ENCODE results near the gene ERRFI1. TPM values are rescaled to one million over a fixed set of nuclear protein-coding genes. Genes with fewer than 3 reads are reported as not detected.

ERRFI1 gene
- total RNA-seq, 1 donor from 2014 or later = 44.8 TPM

DNA sequence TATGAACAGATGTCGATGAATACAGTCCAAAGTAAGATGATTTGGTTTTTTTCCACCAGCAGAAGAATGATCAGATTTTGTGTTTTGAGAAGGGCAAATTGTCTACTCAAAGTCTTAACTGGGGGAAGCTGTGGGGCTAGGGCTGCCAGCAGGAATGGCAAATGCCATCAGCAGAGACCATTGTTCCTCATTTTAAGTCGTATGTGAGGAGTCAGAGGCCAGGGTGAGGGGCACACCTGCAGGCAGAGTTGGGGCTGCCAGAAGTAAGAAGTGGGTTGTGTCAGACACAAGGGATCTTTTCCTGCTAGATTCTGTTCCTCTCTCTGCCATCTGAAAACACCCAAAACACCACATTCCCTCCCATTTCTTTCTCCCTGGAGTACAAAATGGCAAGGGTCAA, 55.9 kb downstream of the ERRFI1 start:
- Histone ChIP-seq H3K27ac (no peak overlapping the region), H3K4me3 (no peak overlapping the region), H3K4me2 (no peak overlapping the region), H3K9me3 (ENCODE audit: low read depth) (no peaks in the 10 kb centered on the region), H3K36me3 (peaks cover 20% of the 10 kb centered on the region), H4K20me1 (ENCODE audit: low read depth) (peaks cover 15% of the 10 kb centered on the region), H3F3A (ENCODE audit: low read depth) (peaks cover 22% of the 10 kb centered on the region), H3K27me3 (no peaks in the 10 kb centered on the region), H3K79me2 (ENCODE audit: low read depth) (peaks cover 25% of the 10 kb centered on the region), H2AFZ (replicated peaks) (no peak overlapping the region), H3K4me1 (no peaks in the 10 kb centered on the region), H3K9ac (no peak overlapping the region)
- no peak for DNase-seq (ENCODE audit: low spot score)
- TF ChIP-seq EZH2phosphoT487 (IDR thresholded peaks at IDR 0.05) (no peak), CTCF (IDR thresholded peaks at IDR 0.05) (no peak), EZH2 (IDR thresholded peaks at IDR 0.05) (no peak)
- no peaks in the 10 kb centered on the region for H3K4me1 Mint-ChIP-seq
- peaks cover 2% of the 10 kb centered on the region for H3K27me3 Mint-ChIP-seq (ENCODE audit: insufficient read depth, low read depth)
- peaks cover 35% of the 10 kb centered on the region for H3K36me3 Mint-ChIP-seq
- no peaks in the 10 kb centered on the region for H3K9me3 Mint-ChIP-seq
- H3K27ac Mint-ChIP-seq = no peak overlapping the region
- H3K4me3 Mint-ChIP-seq = no peak overlapping the region

GRCh38 chr1:7967651-7968050, 58.5 kb downstream of the ERRFI1 start:
- Histone ChIP-seq H2AFZ (replicated peaks) (no peak overlapping the region), H3K27me3 (no peaks in the 10 kb centered on the region), H3F3A (ENCODE audit: low read depth) (peaks cover 1% of the 10 kb centered on the region), H3K9me3 (ENCODE audit: low read depth) (no peaks in the 10 kb centered on the region), H3K4me2 (no peak overlapping the region), H3K4me1 (peaks cover 4% of the 10 kb centered on the region), H3K79me2 (ENCODE audit: low read depth) (peaks cover 46% of the 10 kb centered on the region), H4K20me1 (ENCODE audit: low read depth) (peaks cover 10% of the 10 kb centered on the region), H3K36me3 (peaks cover 26% of the 10 kb centered on the region), H3K27ac (no peak overlapping the region), H3K4me3 (no peak overlapping the region), H3K9ac (no peak overlapping the region)
- TF ChIP-seq CTCF (IDR thresholded peaks at IDR 0.05) (no peak), EZH2phosphoT487 (IDR thresholded peaks at IDR 0.05) (no peak), EZH2 (IDR thresholded peaks at IDR 0.05) (no peak)
- no peak overlapping the region for H3K4me3 Mint-ChIP-seq
- H3K27ac Mint-ChIP-seq = no peak overlapping the region
- no peak for DNase-seq (ENCODE audit: low spot score)
- peaks cover 3% of the 10 kb centered on the region for H3K4me1 Mint-ChIP-seq
- H3K9me3 Mint-ChIP-seq = no peaks in the 10 kb centered on the region
- peaks cover 42% of the 10 kb centered on the region for H3K36me3 Mint-ChIP-seq
- H3K27me3 Mint-ChIP-seq (ENCODE audit: insufficient read depth, low read depth) = peaks cover 2% of the 10 kb centered on the region

- H3K36me3 Mint-ChIP-seq = peaks cover 39% of the 10 kb centered on the region
Measured at GRCh38 chr1:7967196-7967595, 58.9 kb downstream of the ERRFI1 start.

More at GRCh38 chr1:7967196-7967595, 58.9 kb downstream of the ERRFI1 start:
- Histone ChIP-seq H3K4me3 (no peak overlapping the region), H3K79me2 (ENCODE audit: low read depth) (peaks cover 50% of the 10 kb centered on the region), H2AFZ (replicated peaks) (no peak overlapping the region), H3F3A (ENCODE audit: low read depth) (no peaks in the 10 kb centered on the region), H3K9ac (no peak overlapping the region), H4K20me1 (ENCODE audit: low read depth) (peaks cover 10% of the 10 kb centered on the region), H3K27me3 (no peaks in the 10 kb centered on the region), H3K27ac (no peak overlapping the region), H3K36me3 (peaks cover 26% of the 10 kb centered on the region), H3K4me2 (no peak overlapping the region), H3K9me3 (ENCODE audit: low read depth) (no peaks in the 10 kb centered on the region), H3K4me1 (peaks cover 9% of the 10 kb centered on the region)
- Mint-ChIP-seq H3K4me1 (peaks cover 8% of the 10 kb centered on the region), H3K9me3 (no peaks in the 10 kb centered on the region), H3K27me3 (ENCODE audit: insufficient read depth, low read depth) (peaks cover 2% of the 10 kb centered on the region), H3K4me3 (no peak overlapping the region), H3K27ac (no peak overlapping the region)
- TF ChIP-seq CTCF (IDR thresholded peaks at IDR 0.05) (no peak), EZH2phosphoT487 (IDR thresholded peaks at IDR 0.05) (no peak), EZH2 (IDR thresholded peaks at IDR 0.05) (no peak)
- DNase-seq (ENCODE audit: low spot score) = no peak
